C4-2B (cell line): ENCODE measurements around the gene KCNMB2.

Experiments used
- H3K27ac ChIP-seq: fragments of 450-650 bp; 2 replicates; pipeline ENCODE4 v1.5.1; 2017
- ZFX ChIP-seq: fragments of 450-650 bp; IDR thresholded peaks from 2 replicates; pipeline ENCODE4 v1.6.1; 2017
- TF ChIP-seq, protein P1 (sequence below): fragments of 450-650 bp; conservative IDR thresholded peaks from 2 replicates; pipeline ENCODE4 v1.5.1; 2017; ENCODE audit warnings: mild to moderate bottlenecking

KCNMB2 gene

DNA sequence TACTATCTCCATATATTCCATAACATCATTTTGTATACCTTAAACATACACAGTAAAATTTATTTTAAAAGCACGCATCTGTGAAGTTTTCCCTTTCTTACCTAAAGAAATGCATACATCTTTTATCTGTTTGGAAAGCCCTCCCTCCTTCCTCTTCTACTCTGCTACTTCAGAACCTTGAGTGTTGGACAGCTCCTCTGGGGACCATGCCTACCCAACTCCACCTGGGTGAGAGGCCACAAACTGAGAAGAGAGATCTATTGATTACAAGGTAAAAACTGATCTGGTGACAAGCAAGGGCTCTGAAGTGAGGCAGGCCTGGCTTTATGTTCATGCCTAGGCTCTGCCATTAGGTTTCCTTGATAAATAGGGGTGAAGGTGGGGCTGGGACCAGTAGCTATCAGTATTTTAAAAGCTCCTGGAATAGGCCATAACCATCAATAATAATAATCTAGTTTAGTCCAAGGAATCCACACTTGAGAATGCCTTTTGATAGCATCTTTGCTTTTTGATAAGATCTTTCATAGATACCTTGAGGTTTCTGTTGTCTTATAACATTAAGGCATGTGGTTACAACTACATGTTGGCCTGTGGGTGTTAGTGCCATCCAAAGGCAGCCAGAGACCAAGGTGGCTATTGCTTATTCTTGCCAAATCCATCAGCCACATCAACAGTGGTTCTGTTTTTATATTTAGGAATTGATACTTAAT is 148.8 kb downstream of the KCNMB2 start:
- H3K27ac ChIP-seq: no peak overlapping the region
- TF ChIP-seq, protein P1, sequence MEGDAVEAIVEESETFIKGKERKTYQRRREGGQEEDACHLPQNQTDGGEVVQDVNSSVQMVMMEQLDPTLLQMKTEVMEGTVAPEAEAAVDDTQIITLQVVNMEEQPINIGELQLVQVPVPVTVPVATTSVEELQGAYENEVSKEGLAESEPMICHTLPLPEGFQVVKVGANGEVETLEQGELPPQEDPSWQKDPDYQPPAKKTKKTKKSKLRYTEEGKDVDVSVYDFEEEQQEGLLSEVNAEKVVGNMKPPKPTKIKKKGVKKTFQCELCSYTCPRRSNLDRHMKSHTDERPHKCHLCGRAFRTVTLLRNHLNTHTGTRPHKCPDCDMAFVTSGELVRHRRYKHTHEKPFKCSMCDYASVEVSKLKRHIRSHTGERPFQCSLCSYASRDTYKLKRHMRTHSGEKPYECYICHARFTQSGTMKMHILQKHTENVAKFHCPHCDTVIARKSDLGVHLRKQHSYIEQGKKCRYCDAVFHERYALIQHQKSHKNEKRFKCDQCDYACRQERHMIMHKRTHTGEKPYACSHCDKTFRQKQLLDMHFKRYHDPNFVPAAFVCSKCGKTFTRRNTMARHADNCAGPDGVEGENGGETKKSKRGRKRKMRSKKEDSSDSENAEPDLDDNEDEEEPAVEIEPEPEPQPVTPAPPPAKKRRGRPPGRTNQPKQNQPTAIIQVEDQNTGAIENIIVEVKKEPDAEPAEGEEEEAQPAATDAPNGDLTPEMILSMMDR: no peak
- TF ChIP-seq ZFX: no peak

DNA sequence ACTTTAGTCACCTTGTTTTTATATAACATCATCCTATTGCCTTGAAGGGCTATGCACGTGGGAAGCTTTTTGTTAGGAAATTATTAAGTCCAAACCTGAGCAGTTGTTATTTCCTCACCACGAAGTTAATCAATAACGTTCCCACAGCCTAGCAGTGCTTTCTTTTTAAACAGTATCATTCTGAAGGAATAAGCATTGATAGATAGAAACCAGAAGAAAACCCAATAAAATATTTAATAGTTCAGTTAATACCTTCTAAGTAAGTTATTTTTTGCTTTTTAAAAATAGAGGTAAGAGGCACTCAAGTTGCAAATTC is 149.3 kb downstream of the KCNMB2 start:
- no peak for TF ChIP-seq ZFX
- TF ChIP-seq, protein P1: no peak
- H3K27ac ChIP-seq: no peak overlapping the region

DNA sequence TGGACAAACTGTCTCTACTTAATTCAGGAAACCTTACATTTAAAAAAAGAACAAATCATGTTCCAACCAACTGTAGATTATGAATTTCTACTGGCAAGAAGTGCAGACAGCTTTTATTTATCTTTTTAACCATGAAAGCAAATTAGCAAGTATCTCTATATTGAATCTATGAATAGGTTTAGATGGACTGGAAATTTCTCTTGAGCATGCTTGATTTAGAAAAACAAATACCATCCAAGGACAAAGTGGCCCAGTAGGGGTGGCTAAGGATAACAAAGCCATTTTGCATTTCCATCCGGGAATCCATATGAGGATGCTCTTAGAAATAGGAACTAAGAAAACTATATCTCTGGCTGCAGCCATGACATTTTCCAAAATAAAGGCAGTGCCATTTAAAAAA is 150.6 kb downstream of the KCNMB2 start:
- H3K27ac ChIP-seq: no peak overlapping the region
- TF ChIP-seq, protein P1: no peak
- no peak for TF ChIP-seq ZFX

DNA sequence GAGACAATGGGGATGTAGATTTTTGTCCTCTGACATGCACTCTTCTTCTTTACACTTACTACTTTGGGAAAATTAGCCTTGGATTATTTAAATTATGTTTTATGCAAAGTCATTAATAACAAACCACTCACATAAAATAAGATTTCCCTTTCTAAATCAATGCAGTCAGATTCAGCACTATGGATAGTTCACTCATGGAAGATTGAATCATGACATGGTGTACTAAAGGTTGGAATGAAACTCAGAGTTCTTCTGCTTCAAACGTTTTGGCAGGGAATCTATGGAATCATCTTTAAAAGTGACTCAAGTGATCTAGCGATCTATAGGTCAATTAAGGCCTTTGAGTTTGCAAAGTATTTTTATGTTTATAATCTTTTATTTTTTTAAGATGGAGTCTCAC is 154.3 kb downstream of the KCNMB2 start:
- TF ChIP-seq, protein P1: no peak
- no peak for TF ChIP-seq ZFX
- no peak overlapping the region for H3K27ac ChIP-seq

DNA sequence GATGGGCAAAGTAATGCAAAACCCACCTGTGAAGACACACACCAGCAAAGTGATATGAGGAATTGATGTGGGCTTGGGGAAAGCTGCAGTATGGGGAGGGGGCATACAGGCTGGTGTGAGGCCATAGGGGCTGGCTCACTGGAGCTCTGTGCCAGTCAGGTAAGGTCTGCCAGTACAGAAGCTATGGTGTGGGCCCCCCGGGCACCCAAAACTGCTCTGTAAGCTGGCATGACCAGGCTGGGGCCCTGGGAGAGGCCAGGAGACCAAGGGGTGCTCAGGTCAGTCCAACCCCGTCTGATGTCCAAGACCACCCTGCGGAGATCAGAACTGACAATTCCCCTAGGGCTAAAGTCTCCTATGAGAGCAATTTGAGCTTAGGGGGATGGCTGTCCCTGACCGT is 163.1 kb downstream of the KCNMB2 start:
- TF ChIP-seq ZFX: no peak
- TF ChIP-seq, protein P1: no peak
- no peak overlapping the region for H3K27ac ChIP-seq

DNA sequence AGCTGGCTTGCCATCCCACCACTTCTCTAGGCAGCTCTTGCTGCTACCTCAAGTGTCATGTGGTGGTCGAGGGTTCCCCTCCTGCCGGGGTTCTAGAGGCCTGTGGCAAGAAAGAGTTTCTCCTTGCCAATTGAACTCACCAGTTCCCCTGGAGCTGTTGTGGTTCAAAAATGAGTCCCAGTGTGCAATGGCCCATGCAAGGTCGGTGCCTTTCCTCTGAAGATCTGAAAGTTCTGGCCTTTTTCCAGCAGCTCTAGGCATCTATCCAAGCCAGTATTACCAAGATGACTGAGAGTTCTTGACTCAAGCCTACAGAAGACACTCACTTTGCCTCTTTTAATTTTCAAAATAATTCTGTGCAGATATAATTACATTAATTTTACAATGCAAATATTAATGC is 163.6 kb downstream of the KCNMB2 start:
- TF ChIP-seq, protein P1: no peak
- TF ChIP-seq ZFX: no peak
- H3K27ac ChIP-seq: no peak overlapping the region

DNA sequence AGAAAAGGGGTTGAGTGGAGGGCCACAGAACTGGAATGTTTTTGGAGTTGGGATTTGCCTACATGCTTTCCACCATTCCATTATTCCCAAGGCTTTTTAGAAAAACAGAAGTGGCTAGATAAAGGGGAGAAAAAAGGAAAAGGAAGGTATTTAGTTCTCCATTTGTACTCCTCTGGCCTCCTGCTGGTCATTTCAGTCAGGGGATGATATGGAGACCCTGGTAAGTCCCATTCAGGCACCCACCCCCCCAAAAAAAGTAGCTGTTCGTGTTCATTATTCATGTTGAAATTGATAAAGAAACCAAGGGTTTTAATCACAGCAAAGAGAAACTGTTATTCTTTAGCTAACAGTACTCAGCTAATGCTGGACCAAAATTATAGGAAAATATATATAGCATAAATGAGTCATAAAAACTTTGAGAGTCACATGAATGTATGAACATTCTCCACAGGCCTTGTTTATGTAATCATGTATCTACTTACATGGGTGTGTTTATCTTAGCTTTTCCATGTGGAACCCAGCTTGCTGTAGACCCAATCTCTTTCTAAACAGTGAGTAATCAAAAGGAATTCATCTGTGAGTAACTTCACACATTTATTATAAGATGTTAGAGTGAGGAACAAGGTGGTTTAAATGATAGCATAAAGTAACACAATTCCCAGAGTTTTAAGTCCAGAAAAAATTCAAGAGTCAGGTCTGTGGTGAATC is 167.2 kb downstream of the KCNMB2 start:
- H3K27ac ChIP-seq: no peak overlapping the region
- TF ChIP-seq, protein P1: no peak
- TF ChIP-seq ZFX: no peak
